Upper lobe of right lung (tissue), 1 donor: ENCODE results near the gene ZNF496. TPM values are rescaled to one million over a fixed set of nuclear protein-coding genes. Genes with fewer than 3 reads are reported as not detected.

Experiments
- ATAC-seq: fragments of 200-7000 bp; cut with Tn5 transposase; one replicate; pipeline ENCODE4 v1.9.1; 2020; ENCODE audit warnings: mild to moderate bottlenecking, moderate library complexity
- DNase-seq: peaks from one replicate; pipeline ENCODE4 v3.0.0-alpha.2; 2020
- H3K27ac ChIP-seq: fragments of 200-600 bp; one replicate; pipeline ENCODE4 v1.8.0; 2022
- H3K27me3 ChIP-seq: fragments of 200-600 bp; one replicate; pipeline ENCODE4 v1.8.0; 2022; ENCODE audit warnings: mild to moderate bottlenecking
- H3K36me3 ChIP-seq: fragments of 200-600 bp; one replicate; pipeline ENCODE4 v1.8.0; 2022
- H3K4me1 ChIP-seq: fragments of 200-600 bp; one replicate; pipeline ENCODE4 v1.8.0; 2022
- H3K4me3 ChIP-seq: fragments of 200-600 bp; one replicate; pipeline ENCODE4 v1.8.0; 2022; ENCODE audit warnings: mild to moderate bottlenecking
- H3K9me3 ChIP-seq: fragments of 200-600 bp; one replicate; pipeline ENCODE4 v1.8.0; 2022
- intact Hi-C: fragments of 100-400 bp; cut with DNase I; formaldehyde crosslinking; loops from one replicate; pipeline ENCODE4 v1.11.0; 2022
- total RNA-seq: library from RNA; stranded (reverse); fragmentation: NEBNext Ultra II Directional; extraction: Animal tissue kit (Norgen Biotek cat#: 25700); gene quantifications from one replicate; pipeline ENCODE4 v1.2.1, GENCODE V29; 2021
- TF ChIP-seq, protein P1 (sequence below): fragments of 200-600 bp; IDR thresholded peaks from one replicate; pipeline ENCODE4 v1.8.0; 2022; ENCODE audit warnings: antibody characterized with exemption
- donor health status: DM: no; HTN: yes; CAD: no; lungs with severe emphysema.

Gene ZNF496
- total RNA-seq, 1 donor from 2014 or later = 28.0 TPM

DNA sequence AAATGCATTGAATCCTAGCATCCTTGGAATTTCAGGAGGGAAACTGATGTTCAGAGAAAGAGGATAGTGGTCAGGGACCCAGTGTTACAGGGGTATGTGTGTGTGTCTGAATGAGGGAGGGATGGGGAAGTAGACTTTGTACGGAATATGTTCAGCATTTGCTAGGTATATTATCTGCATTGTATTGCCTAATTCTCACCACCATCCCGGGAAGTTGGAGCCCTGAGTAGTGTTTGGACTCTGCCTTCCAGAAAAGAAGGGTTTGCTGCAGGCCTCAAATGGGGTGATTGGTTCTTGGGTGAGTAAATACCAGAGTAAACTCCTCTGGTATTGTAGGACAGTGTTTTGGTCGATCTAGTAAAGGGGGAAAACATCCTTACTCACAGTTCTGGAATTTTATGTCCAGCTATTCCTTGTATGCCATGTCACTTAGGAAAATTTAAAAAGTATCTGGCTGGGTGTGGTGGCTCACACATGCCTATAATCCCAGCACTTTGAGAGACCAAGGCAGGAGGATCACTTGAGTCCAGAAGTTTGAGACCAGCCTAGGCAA, 7.1 kb upstream of the ZNF496 start:
- Histone ChIP-seq H3K4me3 (no peak overlapping the region), H3K4me1 (peaks cover under 1% of the 10 kb centered on the region), H3K27ac (no peak overlapping the region), H3K9me3 (no peaks in the 10 kb centered on the region), H3K36me3 (no peaks in the 10 kb centered on the region), H3K27me3 (no peaks in the 10 kb centered on the region)
- TF ChIP-seq, protein P1, sequence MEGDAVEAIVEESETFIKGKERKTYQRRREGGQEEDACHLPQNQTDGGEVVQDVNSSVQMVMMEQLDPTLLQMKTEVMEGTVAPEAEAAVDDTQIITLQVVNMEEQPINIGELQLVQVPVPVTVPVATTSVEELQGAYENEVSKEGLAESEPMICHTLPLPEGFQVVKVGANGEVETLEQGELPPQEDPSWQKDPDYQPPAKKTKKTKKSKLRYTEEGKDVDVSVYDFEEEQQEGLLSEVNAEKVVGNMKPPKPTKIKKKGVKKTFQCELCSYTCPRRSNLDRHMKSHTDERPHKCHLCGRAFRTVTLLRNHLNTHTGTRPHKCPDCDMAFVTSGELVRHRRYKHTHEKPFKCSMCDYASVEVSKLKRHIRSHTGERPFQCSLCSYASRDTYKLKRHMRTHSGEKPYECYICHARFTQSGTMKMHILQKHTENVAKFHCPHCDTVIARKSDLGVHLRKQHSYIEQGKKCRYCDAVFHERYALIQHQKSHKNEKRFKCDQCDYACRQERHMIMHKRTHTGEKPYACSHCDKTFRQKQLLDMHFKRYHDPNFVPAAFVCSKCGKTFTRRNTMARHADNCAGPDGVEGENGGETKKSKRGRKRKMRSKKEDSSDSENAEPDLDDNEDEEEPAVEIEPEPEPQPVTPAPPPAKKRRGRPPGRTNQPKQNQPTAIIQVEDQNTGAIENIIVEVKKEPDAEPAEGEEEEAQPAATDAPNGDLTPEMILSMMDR = no peak
- intact Hi-C loops = no loop called here
- DNase-seq = no peak
- no peak for ATAC-seq

DNA sequence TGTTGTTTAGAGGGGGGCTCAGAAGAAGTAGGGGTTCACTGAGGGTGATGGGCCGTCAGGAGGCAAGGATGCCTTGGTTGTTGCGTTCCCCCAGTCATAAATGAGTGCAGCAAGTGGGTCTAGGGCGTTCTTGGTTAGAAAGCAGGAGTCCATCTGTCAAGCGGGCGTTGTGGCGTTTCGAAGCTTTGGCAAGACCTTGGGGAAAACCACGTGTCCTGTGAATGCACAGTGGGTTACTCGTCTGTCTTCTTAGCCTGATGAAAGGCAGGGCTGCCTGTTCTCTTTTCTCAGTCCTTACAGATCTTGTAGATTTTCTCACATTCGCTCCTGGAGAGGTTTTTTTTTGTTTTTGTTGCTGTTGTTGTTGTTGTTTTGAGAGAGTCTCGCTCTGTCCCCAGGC, 6.3 kb upstream of the ZNF496 start:
- no peak overlapping the region for H3K27ac ChIP-seq
- intact Hi-C loops = no loop called here

DNA sequence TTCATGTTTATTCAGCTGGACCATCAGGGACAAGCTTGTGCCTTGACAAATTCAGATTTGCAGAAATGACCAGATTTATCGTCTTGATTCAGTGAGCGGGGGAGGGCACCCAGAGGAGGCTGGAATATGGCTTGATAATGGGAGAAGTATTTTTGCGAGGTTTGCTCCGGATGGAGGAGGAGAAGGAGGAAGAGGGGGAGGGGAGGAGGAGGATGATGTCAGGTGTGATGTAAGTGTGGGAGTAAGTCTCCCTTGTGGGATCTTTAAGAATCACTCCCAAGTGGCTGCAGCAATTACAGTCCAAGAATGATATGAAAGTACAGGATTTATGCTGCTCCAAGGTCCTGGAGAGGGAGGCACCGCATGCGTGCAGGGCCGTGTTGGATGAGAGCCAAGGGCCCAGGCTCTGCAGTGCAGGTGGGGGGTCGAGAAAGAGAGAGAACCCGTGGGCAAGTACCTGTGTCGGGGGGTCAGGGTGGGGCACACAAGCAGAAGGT, 5.6 kb upstream of the ZNF496 start:
- TF ChIP-seq, protein P1 = no peak
- ATAC-seq (no peak), DNase-seq (no peak)
- intact Hi-C loops = no loop called here
- H3K9me3 ChIP-seq = no peaks in the 10 kb centered on the region
- H3K4me1 ChIP-seq = peaks cover 16% of the 10 kb centered on the region
- no peak overlapping the region for H3K27ac ChIP-seq
- H3K27me3 ChIP-seq = no peaks in the 10 kb centered on the region
- no peak overlapping the region for H3K4me3 ChIP-seq
- H3K36me3 ChIP-seq = no peaks in the 10 kb centered on the region

More for the DNA sequence above, 6.3 kb upstream of the ZNF496 start:
- TF ChIP-seq, protein P1 = no peak
- ATAC-seq (no peak), DNase-seq (no peak)
- peaks cover 9% of the 10 kb centered on the region for H3K4me1 ChIP-seq
- H3K27me3 ChIP-seq = no peaks in the 10 kb centered on the region
- H3K36me3 ChIP-seq = no peaks in the 10 kb centered on the region
- H3K9me3 ChIP-seq = no peaks in the 10 kb centered on the region
- no peak overlapping the region for H3K4me3 ChIP-seq

DNA sequence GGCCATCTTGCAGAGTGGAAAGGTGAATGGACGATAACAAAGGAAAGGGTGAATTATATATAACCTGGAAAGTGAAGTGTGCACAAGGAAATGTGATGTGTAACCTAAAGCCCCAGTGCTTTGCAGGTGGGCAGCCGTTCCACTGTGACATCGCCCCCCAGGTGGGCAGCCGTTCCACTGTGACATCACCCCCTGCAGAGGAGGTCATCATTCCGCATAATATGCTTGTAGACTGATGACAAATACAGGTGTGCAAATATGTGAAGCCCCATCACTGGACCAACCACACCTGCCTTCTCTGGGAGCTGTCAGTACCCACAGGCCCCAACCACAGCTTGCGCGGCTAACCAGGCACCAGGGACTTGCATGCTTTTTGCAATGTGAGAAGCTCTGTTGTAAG, 4.7 kb upstream of the ZNF496 start:
- no peaks in the 10 kb centered on the region for H3K27me3 ChIP-seq
- no peak for DNase-seq
- no peaks in the 10 kb centered on the region for H3K9me3 ChIP-seq
- no peak overlapping the region for H3K4me3 ChIP-seq
- no peak for ATAC-seq
- TF ChIP-seq, protein P1 = no peak
- no peak overlapping the region for H3K27ac ChIP-seq
- intact Hi-C loops = no loop called here
- H3K4me1 ChIP-seq = peaks cover 16% of the 10 kb centered on the region
- H3K36me3 ChIP-seq = no peaks in the 10 kb centered on the region

DNA sequence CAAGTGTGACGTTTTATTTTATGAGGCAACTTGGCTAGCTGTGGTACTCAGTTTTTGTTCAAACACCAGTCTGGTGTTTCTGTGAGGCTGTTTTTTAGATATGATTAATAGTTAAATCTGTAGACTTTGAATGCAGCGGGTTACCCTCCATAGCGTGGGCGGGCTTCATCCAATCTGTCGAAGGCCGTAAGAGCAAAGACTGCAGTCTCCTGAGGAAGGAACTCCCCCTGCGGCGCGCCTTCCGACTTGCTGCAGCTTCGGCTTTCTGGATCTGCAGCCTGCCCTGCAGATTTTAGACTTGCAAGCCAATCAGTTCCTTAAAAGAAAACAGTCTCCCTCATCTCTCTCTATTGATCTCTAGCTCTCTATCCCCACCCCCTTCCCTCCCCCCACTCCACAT, 4.2 kb upstream of the ZNF496 start:
- H3K4me1 ChIP-seq = peaks cover 16% of the 10 kb centered on the region
- DNase-seq (no peak), ATAC-seq (no peak)
- no peak overlapping the region for H3K4me3 ChIP-seq
- intact Hi-C loops = no loop called here
- no peaks in the 10 kb centered on the region for H3K9me3 ChIP-seq
- no peaks in the 10 kb centered on the region for H3K27me3 ChIP-seq
- H3K36me3 ChIP-seq = no peaks in the 10 kb centered on the region
- H3K27ac ChIP-seq = no peak overlapping the region
- TF ChIP-seq, protein P1 = no peak
